HepG2 (cell line): ENCODE measurements around the gene HSF4. TPM values are rescaled to one million over a fixed set of nuclear protein-coding genes. Genes with fewer than 3 reads are reported as not detected.
A peak's percentile ranks its signal among the peaks of the same experiment; 100 is the strongest.

Experiments used
- CHCHD3 ChIP-seq: sonication (generic); formaldehyde crosslinking; IDR thresholded peaks from 2 replicates; pipeline ENCODE4 v1.8.0; 2022; ENCODE audit warnings: mild to moderate bottlenecking, missing genetic modification reagents, moderate library complexity
- HMG20A ChIP-seq: IDR thresholded peaks from 2 replicates; pipeline ENCODE4 v1.6.1; 2016; ENCODE audit warnings: borderline replicate concordance
- HOXA3 ChIP-seq: sonication (generic); formaldehyde crosslinking; IDR thresholded peaks from 2 replicates; pipeline ENCODE4 v1.5.0; 2020; ENCODE audit warnings: missing genetic modification reagents
- KAT7 ChIP-seq: IDR thresholded peaks from 2 replicates; pipeline ENCODE4 v1.6.1; 2018; ENCODE audit warnings: borderline replicate concordance, missing compliant biosample characterization
- NBN ChIP-seq: fragments of 450-650 bp; conservative IDR thresholded peaks from 2 replicates; pipeline ENCODE4 v1.6.1; 2017
- PHF8 ChIP-seq: sonication (generic); formaldehyde crosslinking; IDR thresholded peaks from 2 replicates; pipeline ENCODE4 v1.5.0; 2020; ENCODE audit warnings: missing genetic modification reagents
- ZNF382 ChIP-seq: sonication (generic); formaldehyde crosslinking; IDR thresholded peaks from 2 replicates; pipeline ENCODE4 v1.5.0; 2020; ENCODE audit warnings: missing genetic modification reagents, mild to moderate bottlenecking, borderline replicate concordance
- ZNF484 ChIP-seq: sonication (generic); formaldehyde crosslinking; IDR thresholded peaks from 2 replicates; pipeline ENCODE4 v1.5.1; 2020; ENCODE audit warnings: mild to moderate bottlenecking, low read depth, missing genetic modification reagents, borderline replicate concordance
- ZNF619 ChIP-seq: sonication (generic); formaldehyde crosslinking; IDR thresholded peaks from 2 replicates; pipeline ENCODE4 v1.4.0; 2020; ENCODE audit warnings: mild to moderate bottlenecking, missing genetic modification reagents
- ZNF749 ChIP-seq: sonication (generic); formaldehyde crosslinking; IDR thresholded peaks from 2 replicates; pipeline ENCODE4 v1.8.0; 2022; ENCODE audit warnings: mild to moderate bottlenecking, missing genetic modification reagents, moderate library complexity, borderline replicate concordance
- ZSCAN12 ChIP-seq: sonication (generic); formaldehyde crosslinking; IDR thresholded peaks from 2 replicates; pipeline ENCODE4 v1.9.0; 2021; ENCODE audit warnings: mild to moderate bottlenecking, missing genetic modification reagents
- polyA plus RNA-seq, 8 experiments: library from polyadenylated mRNA; depleted of rRNA in 3 of 8; stranded (reverse) in 7 of 8; unstranded in 1 of 8; fragments of >200 nt; fragmentation: Illumina TruSeq in 4 of 8; extraction: Trizol in 4 of 8; gene quantifications; 2 replicates each; pipeline versions ENCODE4 v1.2.1 to v1.2.3, GENCODE V29; 2011 to 2016; ENCODE audit warnings: low read depth in 4 of 8, missing spikeins in 1 of 8, mixed read lengths in 1 of 8; ENCODE audit not compliant: insufficient read depth in 1 of 8
- total RNA-seq, 5 experiments: library from RNA; depleted of rRNA; stranded (reverse); fragments of >200 nt; fragmentation: Illumina TruSeq; extraction: Trizol; gene quantifications; 2 replicates each; pipeline ENCODE4 v1.2.3, GENCODE V29; 2016; ENCODE audit warnings: low read depth in 1 of 5
- TF ChIP-seq, protein P1 (sequence below): sonication (generic); formaldehyde crosslinking; IDR thresholded peaks from 2 replicates; pipeline ENCODE4 v1.4.0; 2020; ENCODE audit warnings: missing genetic modification reagents, mild to moderate bottlenecking, borderline replicate concordance
- TF ChIP-seq, protein P2 (sequence below): sonication (generic); formaldehyde crosslinking; IDR thresholded peaks from 2 replicates; pipeline ENCODE4 v1.4.0; 2020; ENCODE audit warnings: mild to moderate bottlenecking, missing genetic modification reagents
- TF ChIP-seq, protein P3 (sequence below): sonication (generic); formaldehyde crosslinking; IDR thresholded peaks from 2 replicates; pipeline ENCODE4 v1.8.1; 2023; ENCODE audit warnings: mild to moderate bottlenecking, missing genetic modification reagents
- TF ChIP-seq, protein P4 (sequence below): sonication (generic); formaldehyde crosslinking; IDR thresholded peaks from 2 replicates; pipeline ENCODE4 v1.4.0; 2020; ENCODE audit warnings: missing genetic modification reagents
- TF ChIP-seq, protein P5 (sequence below): sonication (generic); formaldehyde crosslinking; IDR thresholded peaks from 2 replicates; pipeline ENCODE4 v1.9.0; 2022; ENCODE audit warnings: missing genetic modification reagents, mild to moderate bottlenecking, borderline replicate concordance
- TF ChIP-seq, protein P6 (sequence below): sonication (generic); formaldehyde crosslinking; IDR thresholded peaks from 2 replicates; pipeline ENCODE4 v1.4.0; 2020; ENCODE audit warnings: missing genetic modification reagents

Gene HSF4
- total and polyA plus RNA-seq, 2 of the 13 experiments (the other 11 are each of a cell fraction or from before 2014, with no cell fraction given), result 3.5 to 16.9 TPM

DNA sequence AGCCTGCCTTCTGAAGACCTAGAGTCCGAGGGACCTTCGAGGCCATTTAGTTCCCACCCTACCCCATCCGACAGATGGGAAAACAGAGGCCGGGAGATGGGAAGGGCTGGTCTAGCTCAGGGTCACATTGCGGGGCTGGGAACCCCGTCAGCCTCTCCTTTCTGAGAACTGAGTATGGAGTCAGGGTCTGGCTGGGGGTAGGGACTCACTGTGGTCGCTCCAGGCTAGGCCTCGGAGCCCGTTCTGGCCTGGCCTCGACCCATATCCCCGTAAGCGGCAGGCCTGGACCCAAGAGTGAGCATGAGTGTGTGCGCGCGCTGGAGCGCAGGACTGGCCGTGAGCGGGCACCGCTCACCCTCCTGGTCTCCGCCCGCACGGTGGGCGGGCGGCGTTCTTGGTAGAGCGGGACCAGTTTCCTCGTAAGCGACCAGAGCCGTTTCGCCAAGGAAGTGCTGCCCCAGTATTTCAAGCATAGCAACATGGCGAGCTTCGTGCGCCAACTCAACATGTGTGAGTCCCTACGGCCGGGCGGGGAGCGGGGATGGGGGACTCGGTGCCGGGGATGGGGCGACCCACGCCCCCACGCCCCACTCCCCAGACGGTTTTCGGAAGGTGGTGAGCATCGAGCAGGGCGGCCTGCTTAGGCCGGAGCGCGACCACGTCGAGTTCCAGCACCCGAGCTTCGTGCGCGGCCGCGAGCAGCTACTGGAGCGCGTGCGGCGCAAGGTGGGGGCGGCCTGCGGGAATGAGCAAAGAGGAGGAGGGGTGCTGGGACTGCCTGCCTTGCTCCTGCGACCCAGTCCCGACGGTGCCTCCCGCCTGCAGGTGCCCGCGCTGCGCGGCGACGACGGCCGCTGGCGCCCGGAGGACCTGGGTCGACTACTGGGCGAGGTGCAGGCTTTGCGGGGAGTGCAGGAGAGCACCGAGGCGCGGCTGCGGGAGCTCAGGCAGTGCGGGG is 855 bp downstream of the HSF4 start (continued):
- TF ChIP-seq HMG20A (no peak), NBN (no peak), ZSCAN12 (CRISPR knock-in tag) (no peak), HOXA3 (peak; percentile 47), ZNF749 (CRISPR knock-in tag) (no peak), PHF8 (CRISPR knock-in tag) (0 out of 2 replicates have a peak, but pooled peaks have one; percentile 10), ZNF484 (no peak), ZNF382 (CRISPR knock-in tag) (no peak), ZNF619 (CRISPR knock-in tag) (no peak), CHCHD3 (CRISPR knock-in tag) (no peak), KAT7 (no peak)
- TF ChIP-seq, protein P1, sequence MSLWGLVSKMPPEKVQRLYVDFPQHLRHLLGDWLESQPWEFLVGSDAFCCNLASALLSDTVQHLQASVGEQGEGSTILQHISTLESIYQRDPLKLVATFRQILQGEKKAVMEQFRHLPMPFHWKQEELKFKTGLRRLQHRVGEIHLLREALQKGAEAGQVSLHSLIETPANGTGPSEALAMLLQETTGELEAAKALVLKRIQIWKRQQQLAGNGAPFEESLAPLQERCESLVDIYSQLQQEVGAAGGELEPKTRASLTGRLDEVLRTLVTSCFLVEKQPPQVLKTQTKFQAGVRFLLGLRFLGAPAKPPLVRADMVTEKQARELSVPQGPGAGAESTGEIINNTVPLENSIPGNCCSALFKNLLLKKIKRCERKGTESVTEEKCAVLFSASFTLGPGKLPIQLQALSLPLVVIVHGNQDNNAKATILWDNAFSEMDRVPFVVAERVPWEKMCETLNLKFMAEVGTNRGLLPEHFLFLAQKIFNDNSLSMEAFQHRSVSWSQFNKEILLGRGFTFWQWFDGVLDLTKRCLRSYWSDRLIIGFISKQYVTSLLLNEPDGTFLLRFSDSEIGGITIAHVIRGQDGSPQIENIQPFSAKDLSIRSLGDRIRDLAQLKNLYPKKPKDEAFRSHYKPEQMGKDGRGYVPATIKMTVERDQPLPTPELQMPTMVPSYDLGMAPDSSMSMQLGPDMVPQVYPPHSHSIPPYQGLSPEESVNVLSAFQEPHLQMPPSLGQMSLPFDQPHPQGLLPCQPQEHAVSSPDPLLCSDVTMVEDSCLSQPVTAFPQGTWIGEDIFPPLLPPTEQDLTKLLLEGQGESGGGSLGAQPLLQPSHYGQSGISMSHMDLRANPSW (CRISPR knock-in tag), result no peak
- TF ChIP-seq, protein P2, sequence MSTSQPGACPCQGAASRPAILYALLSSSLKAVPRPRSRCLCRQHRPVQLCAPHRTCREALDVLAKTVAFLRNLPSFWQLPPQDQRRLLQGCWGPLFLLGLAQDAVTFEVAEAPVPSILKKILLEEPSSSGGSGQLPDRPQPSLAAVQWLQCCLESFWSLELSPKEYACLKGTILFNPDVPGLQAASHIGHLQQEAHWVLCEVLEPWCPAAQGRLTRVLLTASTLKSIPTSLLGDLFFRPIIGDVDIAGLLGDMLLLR (CRISPR knock-in tag), result no peak
- TF ChIP-seq, protein P3, sequence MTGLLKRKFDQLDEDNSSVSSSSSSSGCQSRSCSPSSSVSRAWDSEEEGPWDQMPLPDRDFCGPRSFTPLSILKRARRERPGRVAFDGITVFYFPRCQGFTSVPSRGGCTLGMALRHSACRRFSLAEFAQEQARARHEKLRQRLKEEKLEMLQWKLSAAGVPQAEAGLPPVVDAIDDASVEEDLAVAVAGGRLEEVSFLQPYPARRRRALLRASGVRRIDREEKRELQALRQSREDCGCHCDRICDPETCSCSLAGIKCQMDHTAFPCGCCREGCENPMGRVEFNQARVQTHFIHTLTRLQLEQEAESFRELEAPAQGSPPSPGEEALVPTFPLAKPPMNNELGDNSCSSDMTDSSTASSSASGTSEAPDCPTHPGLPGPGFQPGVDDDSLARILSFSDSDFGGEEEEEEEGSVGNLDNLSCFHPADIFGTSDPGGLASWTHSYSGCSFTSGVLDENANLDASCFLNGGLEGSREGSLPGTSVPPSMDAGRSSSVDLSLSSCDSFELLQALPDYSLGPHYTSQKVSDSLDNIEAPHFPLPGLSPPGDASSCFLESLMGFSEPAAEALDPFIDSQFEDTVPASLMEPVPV, result no peak; the same call in 1 of the 2 replicates
- TF ChIP-seq, protein P4, sequence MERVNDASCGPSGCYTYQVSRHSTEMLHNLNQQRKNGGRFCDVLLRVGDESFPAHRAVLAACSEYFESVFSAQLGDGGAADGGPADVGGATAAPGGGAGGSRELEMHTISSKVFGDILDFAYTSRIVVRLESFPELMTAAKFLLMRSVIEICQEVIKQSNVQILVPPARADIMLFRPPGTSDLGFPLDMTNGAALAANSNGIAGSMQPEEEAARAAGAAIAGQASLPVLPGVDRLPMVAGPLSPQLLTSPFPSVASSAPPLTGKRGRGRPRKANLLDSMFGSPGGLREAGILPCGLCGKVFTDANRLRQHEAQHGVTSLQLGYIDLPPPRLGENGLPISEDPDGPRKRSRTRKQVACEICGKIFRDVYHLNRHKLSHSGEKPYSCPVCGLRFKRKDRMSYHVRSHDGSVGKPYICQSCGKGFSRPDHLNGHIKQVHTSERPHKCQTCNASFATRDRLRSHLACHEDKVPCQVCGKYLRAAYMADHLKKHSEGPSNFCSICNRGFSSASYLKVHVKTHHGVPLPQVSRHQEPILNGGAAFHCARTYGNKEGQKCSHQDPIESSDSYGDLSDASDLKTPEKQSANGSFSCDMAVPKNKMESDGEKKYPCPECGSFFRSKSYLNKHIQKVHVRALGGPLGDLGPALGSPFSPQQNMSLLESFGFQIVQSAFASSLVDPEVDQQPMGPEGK (CRISPR knock-in tag), result no peak
- TF ChIP-seq, protein P5, sequence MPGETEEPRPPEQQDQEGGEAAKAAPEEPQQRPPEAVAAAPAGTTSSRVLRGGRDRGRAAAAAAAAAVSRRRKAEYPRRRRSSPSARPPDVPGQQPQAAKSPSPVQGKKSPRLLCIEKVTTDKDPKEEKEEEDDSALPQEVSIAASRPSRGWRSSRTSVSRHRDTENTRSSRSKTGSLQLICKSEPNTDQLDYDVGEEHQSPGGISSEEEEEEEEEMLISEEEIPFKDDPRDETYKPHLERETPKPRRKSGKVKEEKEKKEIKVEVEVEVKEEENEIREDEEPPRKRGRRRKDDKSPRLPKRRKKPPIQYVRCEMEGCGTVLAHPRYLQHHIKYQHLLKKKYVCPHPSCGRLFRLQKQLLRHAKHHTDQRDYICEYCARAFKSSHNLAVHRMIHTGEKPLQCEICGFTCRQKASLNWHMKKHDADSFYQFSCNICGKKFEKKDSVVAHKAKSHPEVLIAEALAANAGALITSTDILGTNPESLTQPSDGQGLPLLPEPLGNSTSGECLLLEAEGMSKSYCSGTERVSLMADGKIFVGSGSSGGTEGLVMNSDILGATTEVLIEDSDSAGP, result peak; percentile 1; the same call in 1 of the 2 replicates
- TF ChIP-seq, protein P6, sequence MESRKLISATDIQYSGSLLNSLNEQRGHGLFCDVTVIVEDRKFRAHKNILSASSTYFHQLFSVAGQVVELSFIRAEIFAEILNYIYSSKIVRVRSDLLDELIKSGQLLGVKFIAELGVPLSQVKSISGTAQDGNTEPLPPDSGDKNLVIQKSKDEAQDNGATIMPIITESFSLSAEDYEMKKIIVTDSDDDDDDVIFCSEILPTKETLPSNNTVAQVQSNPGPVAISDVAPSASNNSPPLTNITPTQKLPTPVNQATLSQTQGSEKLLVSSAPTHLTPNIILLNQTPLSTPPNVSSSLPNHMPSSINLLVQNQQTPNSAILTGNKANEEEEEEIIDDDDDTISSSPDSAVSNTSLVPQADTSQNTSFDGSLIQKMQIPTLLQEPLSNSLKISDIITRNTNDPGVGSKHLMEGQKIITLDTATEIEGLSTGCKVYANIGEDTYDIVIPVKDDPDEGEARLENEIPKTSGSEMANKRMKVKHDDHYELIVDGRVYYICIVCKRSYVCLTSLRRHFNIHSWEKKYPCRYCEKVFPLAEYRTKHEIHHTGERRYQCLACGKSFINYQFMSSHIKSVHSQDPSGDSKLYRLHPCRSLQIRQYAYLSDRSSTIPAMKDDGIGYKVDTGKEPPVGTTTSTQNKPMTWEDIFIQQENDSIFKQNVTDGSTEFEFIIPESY (CRISPR knock-in tag), result peak; percentile 71
